Hepatocyte (in vitro differentiated cells): Measurements from ENCODE around the gene CHD1. TPM values are rescaled to one million over a fixed set of nuclear protein-coding genes. Genes with fewer than 3 reads are reported as not detected.

Source experiments
- DNase-seq: peaks from one replicate; pipeline ENCODE4 v3.0.0-alpha.2; 2016; ENCODE audit warnings: low spot score
- H2AFZ ChIP-seq: fragments of 200-600 bp; sonication (generic); 2 replicates; pipeline ENCODE4 v1.6.0; 2016; ENCODE audit warnings: antibody characterized with exemption, mild to moderate bottlenecking
- H3K27ac ChIP-seq: fragments of 200-600 bp; sonication (generic); 2 replicates; pipeline ENCODE4 v1.5.1; 2016; ENCODE audit warnings: mild to moderate bottlenecking
- H3K27me3 ChIP-seq: fragments of 200-600 bp; sonication (generic); 2 replicates; pipeline ENCODE4 v1.6.1; 2016
- H3K36me3 ChIP-seq: fragments of 200-600 bp; sonication (generic); replicated peaks from 2 replicates; pipeline ENCODE4 v1.5.1; 2016; ENCODE audit warnings: low read depth; ENCODE audit not compliant: insufficient read depth
- H3K4me1 ChIP-seq: fragments of 200-600 bp; sonication (generic); 2 replicates; pipeline ENCODE4 v1.5.1; 2016; ENCODE audit warnings: mild to moderate bottlenecking, moderate library complexity; ENCODE audit not compliant: insufficient read depth
- H3K4me2 ChIP-seq: fragments of 200-600 bp; sonication (generic); 2 replicates; pipeline ENCODE4 v1.6.0; 2016
- H3K4me3 ChIP-seq: fragments of 200-600 bp; sonication (generic); 2 replicates; pipeline ENCODE4 v1.5.1; 2016; ENCODE audit warnings: mild to moderate bottlenecking
- H3K79me2 ChIP-seq: fragments of 200-600 bp; sonication (generic); 2 replicates; pipeline ENCODE4 v1.6.0; 2017; ENCODE audit warnings: mild to moderate bottlenecking
- H3K9me2 ChIP-seq: fragments of 200-600 bp; sonication (generic); replicated peaks from 2 replicates; pipeline ENCODE4 v1.6.0; 2017; ENCODE audit warnings: mild to moderate bottlenecking; ENCODE audit not compliant: insufficient read depth
- H3K9me3 ChIP-seq: fragments of 200-600 bp; sonication (generic); 2 replicates; pipeline ENCODE4 v1.5.1; 2016; ENCODE audit warnings: low read depth, mild to moderate bottlenecking
- H4K20me1 ChIP-seq: fragments of 200-600 bp; sonication (generic); 2 replicates; pipeline ENCODE4 v1.6.0; 2016; ENCODE audit warnings: mild to moderate bottlenecking; ENCODE audit not compliant: insufficient read depth, poor library complexity, severe bottlenecking
- CTCF ChIP-seq: fragments of 200-600 bp; sonication (generic); IDR thresholded peaks from 2 replicates; pipeline ENCODE4 v1.5.1; 2016; ENCODE audit warnings: antibody characterized with exemption, mild to moderate bottlenecking; ENCODE audit not compliant: poor library complexity
- EZH2 ChIP-seq: fragments of 200-600 bp; sonication (generic); IDR thresholded peaks from 2 replicates; pipeline ENCODE4 v1.6.1; 2016; ENCODE audit warnings: antibody characterized with exemption, mild to moderate bottlenecking, borderline replicate concordance
- EZH2phosphoT487 ChIP-seq: fragments of 200-600 bp; sonication (generic); IDR thresholded peaks from one replicate; pipeline ENCODE4 v1.6.1; 2018; ENCODE audit warnings: antibody characterized with exemption, mild to moderate bottlenecking, low read depth, moderate library complexity; ENCODE audit not compliant: unreplicated experiment, severe bottlenecking
- WGBS: methylation state at CpG from one replicate; pipeline ENCODE4 v1.1.6; 2016; ENCODE audit warnings: low lambda C conversion rate; ENCODE audit errors: missing lambda C conversion rate; 5-methylcytosine and 5-hydroxymethylcytosine counted together
- polyA plus RNA-seq: library from polyadenylated mRNA; unstranded; fragments of >200 nt; fragmentation: Nextera tagmentation; extraction: Ambion mirVana; gene quantifications from 2 replicates; pipeline ENCODE4 v1.2.1, GENCODE V29; 2016
- total RNA-seq: library from RNA; depleted of rRNA; stranded (reverse); fragments of >200 nt; gene quantifications from 2 replicates; pipeline ENCODE4 v1.2.3, GENCODE V29; 2014

CHD1 gene
- total and polyA plus RNA-seq, 2 experiments from 2014 or later: 14.2 to 81.4 TPM

GRCh38 chr5:98954392-98955028 lies 25.7 kb upstream of the CHD1 start:
- no peaks in the 10 kb centered on the region for H3K36me3 ChIP-seq
- H3K27me3 ChIP-seq: no peaks in the 10 kb centered on the region
- H3K4me2 ChIP-seq: no peak overlapping the region
- no peaks in the 10 kb centered on the region for H3K9me3 ChIP-seq
- H3K79me2 ChIP-seq: no peaks in the 10 kb centered on the region
- 92% methylated on average over 5 of the region's 5 CpGs for WGBS
- H3K9me2 ChIP-seq: no peaks in the 10 kb centered on the region
- no peaks in the 10 kb centered on the region for H3K4me1 ChIP-seq
- no peak overlapping the region for H3K4me3 ChIP-seq
- H3K27ac ChIP-seq: no peak overlapping the region
- TF ChIP-seq EZH2phosphoT487: no peak
- TF ChIP-seq EZH2: no peak
- no peak for TF ChIP-seq CTCF
- no peak for DNase-seq
- H4K20me1 ChIP-seq: no peaks in the 10 kb centered on the region
- H2AFZ ChIP-seq: no peak overlapping the region

- TF ChIP-seq CTCF (no peak), EZH2 (no peak), EZH2phosphoT487 (no peak)
- no peak overlapping the region for H2AFZ ChIP-seq
- 82% methylated on average over 3 of the region's 3 CpGs for WGBS
- no peak overlapping the region for H3K4me2 ChIP-seq
- no peak overlapping the region for H3K4me3 ChIP-seq
- no peaks in the 10 kb centered on the region for H3K9me2 ChIP-seq
- H3K36me3 ChIP-seq: no peaks in the 10 kb centered on the region
- DNase-seq: no peak
- peaks cover 4% of the 10 kb centered on the region for H3K4me1 ChIP-seq
- H3K79me2 ChIP-seq: peaks cover 2% of the 10 kb centered on the region
- no peaks in the 10 kb centered on the region for H4K20me1 ChIP-seq
- no peak overlapping the region for H3K27ac ChIP-seq
- H3K9me3 ChIP-seq: no peaks in the 10 kb centered on the region
- H3K27me3 ChIP-seq: no peaks in the 10 kb centered on the region
These were observed 14.0 kb upstream of the CHD1 start for GRCh38 chr5:98942847-98943246.

GRCh38 chr5:98941131-98941883 lies 12.5 kb upstream of the CHD1 start:
- no peak for DNase-seq
- H3K36me3 ChIP-seq: no peaks in the 10 kb centered on the region
- peaks cover 4% of the 10 kb centered on the region for H3K4me1 ChIP-seq
- no peak overlapping the region for H3K4me2 ChIP-seq
- H3K9me2 ChIP-seq: no peaks in the 10 kb centered on the region
- peaks cover 6% of the 10 kb centered on the region for H3K79me2 ChIP-seq
- H3K27ac ChIP-seq: no peak overlapping the region
- TF ChIP-seq CTCF: no peak
- TF ChIP-seq EZH2phosphoT487: no peak
- no peak for TF ChIP-seq EZH2
- no peaks in the 10 kb centered on the region for H3K27me3 ChIP-seq
- 94% methylated on average over 6 of the region's 6 CpGs for WGBS
- no peaks in the 10 kb centered on the region for H3K9me3 ChIP-seq
- H4K20me1 ChIP-seq: no peaks in the 10 kb centered on the region
- H2AFZ ChIP-seq: no peak overlapping the region
- H3K4me3 ChIP-seq: no peak overlapping the region
